GM12878 (cell line): ENCODE results near the gene VWA8. TPM values are rescaled to one million over a fixed set of nuclear protein-coding genes. Genes with fewer than 3 reads are reported as not detected.

Experiments
- CBX5 ChIP-seq: sonication (generic); IDR thresholded peaks from 2 replicates; pipeline ENCODE4 v1.6.1; 2016; ENCODE audit warnings: low read depth, moderate library complexity, mild to moderate bottlenecking, inconsistent platforms
- CREM ChIP-seq: IDR thresholded peaks from 2 replicates; pipeline ENCODE4 v1.6.1; 2014; ENCODE audit warnings: antibody characterized with exemption, low read depth
- CUX1 ChIP-seq: IDR thresholded peaks from 2 replicates; pipeline ENCODE4 v1.6.1; 2012; ENCODE audit warnings: improper control_type of control experiment, low read depth, low read length; ENCODE audit not compliant: insufficient replicate concordance
- FOS ChIP-seq: IDR thresholded peaks from 3 replicates; pipeline ENCODE4 v1.6.1; 2011; ENCODE audit warnings: borderline replicate concordance; ENCODE audit not compliant: insufficient read length; ENCODE audit errors: extremely low read depth
- GATAD2B ChIP-seq: fragments of 450-650 bp; conservative IDR thresholded peaks from 2 replicates; pipeline ENCODE4 v1.6.1; 2017; ENCODE audit warnings: low read depth, mild to moderate bottlenecking, moderate library complexity
- HDAC6 ChIP-seq: fragments of 200-600 bp; sonication (generic); IDR thresholded peaks from one replicate; pipeline ENCODE4 v1.8.0; 2017; ENCODE audit warnings: antibody characterized with exemption; ENCODE audit not compliant: unreplicated experiment
- MXI1 ChIP-seq: fragments of 150-350 bp; IDR thresholded peaks from 2 replicates; pipeline ENCODE4 v1.6.1; 2011; ENCODE audit warnings: low read depth, mild to moderate bottlenecking, inconsistent platforms, low read length, improper control_type of control experiment
- NFIC ChIP-seq: IDR thresholded peaks from 2 replicates; pipeline ENCODE4 v1.6.1; 2012; ENCODE audit warnings: low read depth, mild to moderate bottlenecking, inconsistent platforms, low read length, moderate library complexity
- NKRF ChIP-seq: fragments of 450-650 bp; conservative IDR thresholded peaks from 2 replicates; pipeline ENCODE4 v1.6.1; 2017; ENCODE audit warnings: mild to moderate bottlenecking, moderate library complexity
- PBX3 ChIP-seq: IDR thresholded peaks from 2 replicates; pipeline ENCODE4 v1.6.1; 2011; ENCODE audit warnings: mild to moderate bottlenecking, low read depth, low read length, moderate library complexity; ENCODE audit not compliant: insufficient replicate concordance
- RB1 ChIP-seq: fragments of 450-650 bp; formaldehyde crosslinking; IDR thresholded peaks from 2 replicates; pipeline ENCODE4 v1.6.1; 2017; ENCODE audit warnings: mild to moderate bottlenecking, borderline replicate concordance
- SKIL ChIP-seq: fragments of 450-650 bp; IDR thresholded peaks from 2 replicates; pipeline ENCODE4 v1.6.1; 2017; ENCODE audit warnings: mild to moderate bottlenecking, low read depth, inconsistent platforms; ENCODE audit not compliant: poor library complexity, severe bottlenecking
- SMC3 ChIP-seq: IDR thresholded peaks from 2 replicates; pipeline ENCODE4 v1.6.1; 2011; ENCODE audit warnings: low read length, improper control_type of control experiment, borderline replicate concordance
- TBL1XR1 ChIP-seq: IDR thresholded peaks from 2 replicates; pipeline ENCODE4 v1.6.1; 2012; ENCODE audit warnings: low read depth, low read length, improper control_type of control experiment
- ZBTB40 ChIP-seq: fragments of 450-650 bp; IDR thresholded peaks from 2 replicates; pipeline ENCODE4 v1.6.1; 2016; ENCODE audit warnings: mild to moderate bottlenecking, moderate library complexity, borderline replicate concordance
- polyA plus RNA-seq, 11 experiments: library from polyadenylated mRNA; depleted of rRNA in 4 of 11; unstranded in 6 of 11; stranded (reverse) in 5 of 11; fragments of >200 nt; fragmentation: Nextera tagmentation in 4 of 11; fragmentation: Illumina TruSeq in 1 of 11; extraction: Ambion mirVana in 4 of 11; extraction: Trizol in 1 of 11; gene quantifications; 1 replicate in 1 of 11; 2 replicates in 10 of 11; pipeline versions ENCODE4 v1.2.1 to v1.2.3, GENCODE V29; 2011 to 2016; ENCODE audit warnings: inconsistent platforms in 2 of 11, missing spikeins in 2 of 11, low read depth in 1 of 11
- total RNA-seq, 4 experiments: library from RNA; depleted of rRNA in 3 of 4; stranded (reverse); fragments of >200 nt in 3 of 4; fragmentation: Illumina TruSeq in 1 of 4; extraction: Trizol in 1 of 4; gene quantifications; 2 replicates each; pipeline versions ENCODE4 v1.2.1 to v1.2.3, GENCODE V29; 2013 to 2021

The VWA8 gene
- total and polyA plus RNA-seq, 10 of the 15 experiments (the other 5 are each of a cell fraction or from before 2014, with no cell fraction given), result 3.0 to 21.8 (median 13.5) TPM

GRCh38 chr13:41811588-41812021 is 149.3 kb downstream of the VWA8 start (continued):
- no peak for TF ChIP-seq FOS
- no peak for TF ChIP-seq CBX5
- no peak for TF ChIP-seq GATAD2B
- peak; percentile 34 for TF ChIP-seq PBX3
- TF ChIP-seq ZBTB40, result no peak; the same call in 1 of the 2 replicates
- no peak for TF ChIP-seq HDAC6
- no peak for TF ChIP-seq NFIC
- TF ChIP-seq CUX1, result no peak
- TF ChIP-seq SMC3, result no peak
- no peak for TF ChIP-seq NKRF
- no peak for TF ChIP-seq SKIL
- no peak; the same call in 1 of the 2 replicates for TF ChIP-seq MXI1
- TF ChIP-seq TBL1XR1, result peak; percentile 65; the same call in 1 of the 2 replicates
- no peak for TF ChIP-seq RB1
- no peak for TF ChIP-seq CREM
